ENCODE results near the gene RAP1GAP. TPM values are rescaled to one million over a fixed set of nuclear protein-coding genes. Genes with fewer than 3 reads are reported as not detected.

RAP1GAP gene
- polyA plus RNA-seq, 1 donor from 2014 or later = 9.8 TPM

DNA sequence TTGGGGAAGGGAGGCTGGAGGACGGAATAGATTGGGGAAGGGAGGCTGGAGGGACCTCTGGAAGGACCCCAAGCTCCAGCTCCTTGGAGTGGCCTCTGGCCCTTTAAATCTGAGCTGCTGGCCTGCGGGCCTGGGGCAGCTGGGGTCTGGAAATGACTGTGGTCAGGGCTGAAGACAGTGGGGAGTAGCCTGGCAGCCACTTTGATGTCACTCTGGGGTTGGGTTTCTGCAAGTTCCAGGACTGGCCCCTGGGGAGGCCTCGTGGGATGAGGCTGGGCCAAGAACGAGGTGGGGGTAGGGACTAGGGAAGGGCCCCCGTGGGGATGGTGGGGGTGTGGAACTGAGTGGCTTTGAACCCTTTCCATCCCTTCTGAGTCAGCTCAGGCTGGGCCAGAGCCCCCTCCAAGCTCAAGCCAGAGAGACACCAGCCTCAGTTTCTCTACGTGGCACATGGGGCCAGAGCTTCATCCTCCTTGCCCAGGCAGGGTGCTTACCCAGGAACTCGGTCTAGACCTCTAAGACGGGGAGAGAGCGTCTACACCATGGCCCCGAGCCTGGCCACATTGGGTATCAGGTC is 100.3 kb downstream of the RAP1GAP start:
- no peak for TF ChIP-seq TAF1 (IDR thresholded peaks at IDR 0.05; ENCODE audit: low read depth)
- no peak for TF ChIP-seq REST (IDR thresholded peaks at IDR 0.05; ENCODE audit: borderline replicate concordance)
- no peak for TF ChIP-seq POLR2AphosphoS5 (IDR thresholded peaks at IDR 0.05)
- no peak for TF ChIP-seq EZH2 (IDR thresholded peaks at IDR 0.05; ENCODE audit: borderline replicate concordance, insufficient read depth, low read length, poor library complexity, severe bottlenecking)
- TF ChIP-seq CTCF (IDR thresholded peaks at IDR 0.05; ENCODE audit: poor library complexity, severe bottlenecking) = no peak
- no peak for TF ChIP-seq RAD21 (conservative IDR thresholded peaks at IDR 0.05)
- no peak for TF ChIP-seq MXI1 (conservative IDR thresholded peaks at IDR 0.05; ENCODE audit: poor library complexity, severe bottlenecking)
- TF ChIP-seq EP300 (conservative IDR thresholded peaks at IDR 0.05; ENCODE audit: poor library complexity, severe bottlenecking) = no peak
- no peak for TF ChIP-seq SMC3 (conservative IDR thresholded peaks at IDR 0.05; ENCODE audit: poor library complexity)
- H2AFZ ChIP-seq (ENCODE audit: low read depth, low read length) = no peak overlapping the region
- H3K4me2 ChIP-seq (ENCODE audit: low read length) = no peak overlapping the region

GRCh38 chr1:21568006-21568746 is 101.0 kb downstream of the RAP1GAP start:
- TF ChIP-seq POLR2AphosphoS5 (IDR thresholded peaks at IDR 0.05) (no peak), MXI1 (conservative IDR thresholded peaks at IDR 0.05; ENCODE audit: poor library complexity, severe bottlenecking) (no peak), EZH2 (IDR thresholded peaks at IDR 0.05; ENCODE audit: borderline replicate concordance, insufficient read depth, low read length, poor library complexity, severe bottlenecking) (no peak), RAD21 (conservative IDR thresholded peaks at IDR 0.05) (no peak), REST (IDR thresholded peaks at IDR 0.05; ENCODE audit: borderline replicate concordance) (no peak), TAF1 (IDR thresholded peaks at IDR 0.05; ENCODE audit: low read depth) (no peak), EP300 (conservative IDR thresholded peaks at IDR 0.05; ENCODE audit: poor library complexity, severe bottlenecking) (no peak), SMC3 (conservative IDR thresholded peaks at IDR 0.05; ENCODE audit: poor library complexity) (no peak), CTCF (IDR thresholded peaks at IDR 0.05; ENCODE audit: poor library complexity, severe bottlenecking) (no peak)
- no peak overlapping the region for H2AFZ ChIP-seq (ENCODE audit: low read depth, low read length)
- no peak overlapping the region for H3K4me2 ChIP-seq (ENCODE audit: low read length)
- H3K9me2 ChIP-seq (ENCODE audit: insufficient read depth, low read length) = no peaks in the 10 kb centered on the region
- no peak overlapping the region for H3K4me3 ChIP-seq (ENCODE audit: low read length)
- no peaks in the 10 kb centered on the region for H3K27me3 ChIP-seq (ENCODE audit: insufficient read depth, low read depth, low read length)
- H3F3A ChIP-seq (ENCODE audit: insufficient read depth, low read length, poor library complexity, severe bottlenecking) = no peaks in the 10 kb centered on the region
- H3K79me2 ChIP-seq (replicated peaks; ENCODE audit: insufficient read depth, low read length) = no peaks in the 10 kb centered on the region
- no peaks in the 10 kb centered on the region for H3K9me3 ChIP-seq (ENCODE audit: low read length)
- H3K27ac ChIP-seq (ENCODE audit: low read length) = no peak overlapping the region
- H3K9ac ChIP-seq (ENCODE audit: low read length) = no peak overlapping the region
- no peaks in the 10 kb centered on the region for H4K20me1 ChIP-seq (ENCODE audit: insufficient read depth)
- no peaks in the 10 kb centered on the region for H3K36me3 ChIP-seq (ENCODE audit: insufficient read depth, low read length)

More for the DNA sequence above, 100.3 kb downstream of the RAP1GAP start:
- H3K9me2 ChIP-seq (ENCODE audit: insufficient read depth, low read length) = no peaks in the 10 kb centered on the region
- no peaks in the 10 kb centered on the region for H3F3A ChIP-seq (ENCODE audit: insufficient read depth, low read length, poor library complexity, severe bottlenecking)
- H3K27ac ChIP-seq (ENCODE audit: low read length) = no peak overlapping the region
- H3K4me3 ChIP-seq (ENCODE audit: low read length) = no peak overlapping the region
- no peaks in the 10 kb centered on the region for H3K79me2 ChIP-seq (replicated peaks; ENCODE audit: insufficient read depth, low read length)
- H3K9ac ChIP-seq (ENCODE audit: low read length) = no peak overlapping the region
- H3K36me3 ChIP-seq (ENCODE audit: insufficient read depth, low read length) = no peaks in the 10 kb centered on the region
- H3K27me3 ChIP-seq (ENCODE audit: insufficient read depth, low read depth, low read length) = no peaks in the 10 kb centered on the region
- H4K20me1 ChIP-seq (ENCODE audit: insufficient read depth) = no peaks in the 10 kb centered on the region
- H3K9me3 ChIP-seq (ENCODE audit: low read length) = no peaks in the 10 kb centered on the region

Data from neural cell (in vitro differentiated cells).